Ovary (tissue), 9 donors: ENCODE measurements around the gene ADAMTS6. TPM values are rescaled to one million over a fixed set of nuclear protein-coding genes. Genes with fewer than 3 reads are reported as not detected.

Experiments
- DNase-seq, 5 donors: peaks; one replicate each; pipeline ENCODE4 v3.0.0-alpha.2; 2019 to 2020
- H3K27ac ChIP-seq, 2 donors: fragments of 200-600 bp; one replicate each; pipeline versions ENCODE4 v1.5.1 to v1.8.0; 2019 to 2022
- H3K27me3 ChIP-seq: fragments of 200-600 bp; one replicate; pipeline ENCODE4 v1.8.0; 2022
- H3K36me3 ChIP-seq: fragments of 200-600 bp; sonication (generic); one replicate; pipeline ENCODE4 v1.5.1; 2019
- H3K4me1 ChIP-seq: one replicate; pipeline ENCODE4 v1.8.1; 2013; ENCODE audit warnings: mild to moderate bottlenecking, moderate library complexity; ENCODE audit not compliant: insufficient read depth
- H3K4me3 ChIP-seq: fragments of 200-600 bp; sonication (generic); one replicate; pipeline ENCODE4 v1.5.1; 2017
- H3K9me3 ChIP-seq, 2 donors: fragments of 200-600 bp in 1 of 2; sonication (generic) in 1 of 2; one replicate each; pipeline versions ENCODE4 v1.5.1 to v1.8.1; 2013 to 2019; ENCODE audit warnings: mild to moderate bottlenecking in 1 of 2, moderate library complexity in 1 of 2
- CTCF ChIP-seq, 3 donors: fragments of 450-650 bp in 2 of 3; fragments of 200-600 bp in 1 of 3; IDR thresholded peaks; one replicate each; pipeline versions ENCODE4 v1.5.1 to v1.8.0; 2016 to 2022; ENCODE audit warnings: antibody characterized with exemption in 3 of 3, mild to moderate bottlenecking in 1 of 3
- EP300 ChIP-seq: sonication (generic); formaldehyde crosslinking; IDR thresholded peaks from one replicate; pipeline ENCODE4 v1.6.1; 2017; ENCODE audit warnings: antibody characterized with exemption
- POLR2A ChIP-seq: fragments of 450-650 bp; IDR thresholded peaks from one replicate; pipeline ENCODE4 v1.6.1; 2017; ENCODE audit warnings: antibody characterized with exemption, mild to moderate bottlenecking, moderate library complexity
- WGBS, 3 donors: extraction: QIAGEN DNeasy Blood & Tissue Kit in 1 of 3; methylation state at CpG; one replicate each; pipeline versions ENCODE4 v1.1.5 to v1.1.7; 2013 to 2017; 5-methylcytosine and 5-hydroxymethylcytosine counted together
- intact Hi-C, 4 donors: fragments of 100-400 bp; cut with DNase I; formaldehyde crosslinking; loops; one replicate each; pipeline versions ENCODE4 v1.11.0 to v1.15.1; 2022 to 2023
- polyA plus RNA-seq, 2 donors: library from polyadenylated mRNA; stranded (reverse); fragments of 200-250 nt in 1 of 2; fragments of 350-450 nt in 1 of 2; fragmentation: Illumina TruSeq in 1 of 2; extraction: RNeasy Lipid Tissue Mini Kit (QIAGEN cat#74804) in 1 of 2; gene quantifications; one replicate each; pipeline ENCODE4 v1.2.3, GENCODE V29; 2013 to 2014
- total RNA-seq, 7 donors: library from RNA; depleted of rRNA in 2 of 7; stranded (reverse); fragments of >200 nt in 2 of 7; fragmentation: NEBNext Ultra II Directional in 3 of 7; extraction: Animal tissue kit (Norgen Biotek cat#: 25700) in 3 of 7; gene quantifications; one replicate each; pipeline versions ENCODE4 v1.1.0 to v1.2.4, GENCODE V29; 2016 to 2023
- donor health status: DM: no; HTN: no; CAD: no; lungs with moderate emphysema.
- donor health status: DM: no; HTN: no; CAD: no.
- donor health status: Bipolar disorder and iron deficiency.
- donor health status: DM: yes; HTN: yes; CAD: no.
- donor health status: DM: no; HTN: no; CAD: no.
- donor health status: DM: yes; HTN: yes; CAD: no.

ADAMTS6 gene
- total and polyA plus RNA-seq, 9 donors, result 0.96 to 7.2 (median 2.2) TPM

DNA sequence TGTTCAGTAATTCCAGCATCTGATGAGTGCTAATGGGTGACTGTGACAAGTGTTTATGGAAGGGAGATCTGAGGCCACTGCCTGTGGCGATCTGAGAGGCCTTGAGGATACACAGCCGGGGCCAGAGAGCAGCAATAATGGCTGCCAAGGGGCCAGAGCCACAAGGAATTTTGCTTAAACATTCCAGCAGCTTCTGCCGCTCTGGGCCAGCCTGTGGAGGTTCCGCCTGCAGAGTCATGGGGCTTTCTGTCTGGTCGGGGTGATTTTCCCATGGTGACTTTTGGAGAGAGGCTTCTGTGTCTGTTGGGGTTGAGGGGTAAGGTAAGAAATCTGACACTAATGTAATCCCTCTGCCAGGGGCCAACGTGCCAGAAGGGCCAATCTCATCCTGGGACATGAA is 353.5 kb downstream of the ADAMTS6 start:
- intact Hi-C loops, result no loop called here
- no peak for TF ChIP-seq POLR2A
- no peak for TF ChIP-seq EP300
- no peak for TF ChIP-seq CTCF (IDR thresholded peaks at IDR 0.05)
- 29 to 54% (median 35%) methylated on average over 6 of the region's 6 CpGs for WGBS, 3 donors
- Histone ChIP-seq H3K9me3 (no peaks in the 10 kb centered on the region), H3K4me1 (peaks cover 10% of the 10 kb centered on the region), H3K27me3 (no peaks in the 10 kb centered on the region), H3K4me3 (no peak overlapping the region), H3K27ac (peak overlapping the region in 1 of 2 donors; percentile 43), H3K36me3 (no peaks in the 10 kb centered on the region)
- DNase-seq, result no peak

- no peaks in the 10 kb centered on the region for H3K27me3 ChIP-seq
- H3K36me3 ChIP-seq, result no peaks in the 10 kb centered on the region
- WGBS, 3 donors, result 13 to 42% (median 16%) methylated on average over 10 of the region's 10 CpGs
- intact Hi-C loops, result no loop called here
- no peak for TF ChIP-seq POLR2A
- TF ChIP-seq EP300, result no peak
- TF ChIP-seq CTCF (IDR thresholded peaks at IDR 0.05), result no peak
- H3K27ac ChIP-seq, result peak overlapping the region in 1 of 2 donors; percentile 43
- no peak for DNase-seq
- no peaks in the 10 kb centered on the region for H3K9me3 ChIP-seq
- no peak overlapping the region for H3K4me3 ChIP-seq
- peaks cover 10% of the 10 kb centered on the region for H3K4me1 ChIP-seq
These were observed 354.4 kb downstream of the ADAMTS6 start for GRCh38 chr5:65127161-65127901.

GRCh38 chr5:65126542-65127069 is 355.1 kb downstream of the ADAMTS6 start:
- Histone ChIP-seq H3K4me1 (peaks cover 10% of the 10 kb centered on the region), H3K27me3 (no peaks in the 10 kb centered on the region), H3K36me3 (no peaks in the 10 kb centered on the region), H3K27ac (peak overlapping the region in 1 of 2 donors; percentile 43), H3K9me3 (no peaks in the 10 kb centered on the region), H3K4me3 (no peak overlapping the region)
- intact Hi-C loops, result no loop called here
- no peak for DNase-seq
- TF ChIP-seq CTCF (IDR thresholded peaks at IDR 0.05) (no peak), POLR2A (no peak), EP300 (no peak)
- 49 to 73% (median 66%) methylated on average over 6 of the region's 6 CpGs for WGBS, 3 donors

DNA sequence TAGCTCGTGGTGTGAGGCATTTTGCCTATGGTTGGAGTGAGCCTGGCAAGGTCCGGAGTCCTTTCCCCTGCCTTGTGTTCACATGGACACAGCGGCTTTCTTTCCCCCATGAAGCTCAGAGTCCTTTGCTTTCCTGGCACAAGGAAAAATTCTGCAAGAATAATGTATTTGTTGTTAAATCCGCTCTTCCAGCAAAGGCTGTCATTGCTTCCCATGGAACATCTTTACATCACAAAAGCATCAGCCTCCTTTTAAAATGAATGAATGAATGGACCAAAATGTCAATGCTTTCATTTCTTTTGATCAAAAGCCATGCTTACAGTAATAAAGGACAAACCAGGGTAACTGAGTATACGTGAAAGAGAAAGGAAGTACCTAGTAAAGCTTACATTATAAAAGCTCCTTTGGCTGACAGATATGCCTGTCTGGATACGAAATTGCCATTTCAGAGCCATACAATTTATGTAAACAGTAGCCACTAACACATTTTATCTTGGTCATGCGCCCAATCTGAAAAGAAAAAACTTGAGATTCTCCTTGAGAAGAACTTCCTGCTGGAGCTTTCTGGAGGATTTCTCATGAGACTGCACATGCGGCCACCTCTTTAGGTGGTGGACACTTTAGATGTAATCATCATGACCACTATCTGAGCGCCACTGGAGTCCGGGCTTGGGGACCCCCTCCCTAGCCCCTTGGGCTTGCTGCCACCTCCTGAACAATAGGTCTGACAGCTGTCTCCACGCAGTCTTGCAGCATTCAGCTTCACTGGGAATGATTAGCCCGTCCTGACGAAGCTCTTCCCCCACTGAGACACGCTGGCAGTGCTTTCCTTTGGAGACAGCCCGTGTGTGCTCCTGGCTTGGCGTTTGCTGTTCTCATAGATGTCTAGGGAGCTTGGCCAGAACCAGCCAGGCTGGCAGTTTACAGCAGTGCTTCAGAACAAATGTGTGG is 355.9 kb downstream of the ADAMTS6 start:
- Histone ChIP-seq H3K27ac (no peak overlapping the region), H3K27me3 (no peaks in the 10 kb centered on the region), H3K4me3 (no peak overlapping the region), H3K36me3 (no peaks in the 10 kb centered on the region), H3K9me3 (no peaks in the 10 kb centered on the region), H3K4me1 (peaks cover 10% of the 10 kb centered on the region)
- peak in 1 of 5 donors; percentile 34 for DNase-seq
- 64 to 72% (median 72%) methylated on average over 16 of the region's 16 CpGs for WGBS, 3 donors
- intact Hi-C loops, result no loop called here
- TF ChIP-seq EP300, result no peak
- TF ChIP-seq CTCF (IDR thresholded peaks at IDR 0.05), result no peak
- TF ChIP-seq POLR2A, result no peak
